ENCODE data around the gene ANKRD33B.
"Not testable (repeated sequence)": the region's sequence is repeated elsewhere in the genome, so short reads cannot be mapped to it uniquely, and the experiment has no call there.

The ANKRD33B gene

DNA sequence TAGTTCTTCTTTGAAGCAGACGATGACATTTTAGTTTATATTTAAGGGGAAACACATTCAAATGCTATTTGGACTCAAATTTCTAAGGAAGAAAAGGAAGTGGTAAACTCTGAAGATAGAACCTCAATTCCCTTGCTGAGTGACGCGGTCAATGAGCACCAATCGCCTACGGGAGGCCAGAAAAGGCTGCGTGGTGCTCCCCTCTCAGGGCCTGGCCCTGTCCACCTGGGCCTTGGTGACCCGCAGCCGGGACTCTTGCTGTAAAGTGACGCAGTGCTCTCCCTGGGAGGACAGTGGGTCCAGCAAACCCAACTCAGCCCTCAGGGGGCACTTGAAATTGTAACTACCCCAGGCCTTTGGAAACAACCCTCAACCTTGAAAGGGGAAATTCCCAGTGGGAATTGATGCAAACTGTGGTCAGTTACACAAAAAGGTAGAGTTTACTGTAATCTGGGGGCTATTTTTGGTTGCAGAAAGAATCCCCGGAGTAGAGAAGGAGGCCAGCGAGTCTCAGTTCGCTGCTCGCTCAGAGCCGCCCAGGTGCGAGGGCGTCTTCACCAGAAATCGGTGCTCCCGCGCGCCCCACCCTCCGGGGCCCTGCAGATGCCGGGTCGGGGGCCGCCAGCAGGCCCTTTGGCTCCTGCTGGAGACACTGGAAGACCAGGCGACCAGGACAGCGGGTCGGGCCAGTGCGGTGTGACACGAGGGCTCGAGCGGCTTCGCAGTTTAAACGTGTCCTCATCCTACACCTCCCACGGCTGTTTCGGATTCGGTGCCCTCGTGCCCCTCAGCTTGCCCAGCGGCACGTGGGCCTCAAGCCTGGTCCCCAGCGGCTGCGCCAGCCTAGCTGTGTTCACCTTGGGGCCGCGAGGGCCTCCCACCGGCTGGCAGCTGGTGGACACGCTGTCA, 1.4 kb upstream of the ANKRD33B start:
- no peak for DNase-seq

DNA sequence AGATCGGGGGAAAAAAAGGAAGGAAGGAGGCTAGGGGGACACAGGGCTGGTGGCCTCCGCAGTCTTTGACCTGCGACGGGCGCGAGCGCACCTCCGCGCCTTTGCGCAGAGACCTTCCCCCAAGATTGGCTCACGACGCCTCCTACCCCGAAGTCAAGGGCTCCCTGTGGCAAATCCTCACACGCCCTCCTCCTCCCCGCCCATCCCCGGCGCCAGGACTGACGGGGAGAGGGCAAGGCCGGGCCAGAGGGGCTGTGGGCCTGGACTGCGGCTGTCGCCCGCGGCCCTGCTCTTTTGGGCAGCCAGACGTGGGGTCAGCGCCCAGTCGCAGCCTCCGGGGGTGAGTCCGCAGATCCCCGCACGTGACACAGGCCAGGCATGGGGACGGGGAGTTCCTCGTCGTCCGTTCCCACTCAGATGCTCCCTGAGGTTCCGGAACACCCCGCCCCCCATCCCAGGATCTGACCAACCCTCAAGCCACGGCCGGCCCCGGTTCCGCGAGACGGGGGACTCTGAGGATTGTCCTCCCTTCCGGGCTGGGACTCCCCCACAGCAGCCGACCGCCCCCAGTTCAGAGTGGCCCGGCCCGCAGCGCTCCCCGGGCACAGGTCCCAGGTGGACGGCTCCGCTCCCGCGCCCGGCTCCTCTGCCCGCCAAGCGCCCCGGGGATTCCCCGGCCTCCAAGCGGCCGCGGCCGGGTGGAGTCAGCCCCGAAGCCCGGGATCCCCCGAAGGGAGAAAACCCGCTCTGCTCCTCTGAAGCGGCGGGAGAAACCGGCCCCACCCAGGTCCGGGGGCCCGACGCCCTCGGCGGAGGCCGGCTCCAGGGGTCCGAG, 543 bp upstream of the ANKRD33B start:
- DNase-seq = peak; percentile 67

DNA sequence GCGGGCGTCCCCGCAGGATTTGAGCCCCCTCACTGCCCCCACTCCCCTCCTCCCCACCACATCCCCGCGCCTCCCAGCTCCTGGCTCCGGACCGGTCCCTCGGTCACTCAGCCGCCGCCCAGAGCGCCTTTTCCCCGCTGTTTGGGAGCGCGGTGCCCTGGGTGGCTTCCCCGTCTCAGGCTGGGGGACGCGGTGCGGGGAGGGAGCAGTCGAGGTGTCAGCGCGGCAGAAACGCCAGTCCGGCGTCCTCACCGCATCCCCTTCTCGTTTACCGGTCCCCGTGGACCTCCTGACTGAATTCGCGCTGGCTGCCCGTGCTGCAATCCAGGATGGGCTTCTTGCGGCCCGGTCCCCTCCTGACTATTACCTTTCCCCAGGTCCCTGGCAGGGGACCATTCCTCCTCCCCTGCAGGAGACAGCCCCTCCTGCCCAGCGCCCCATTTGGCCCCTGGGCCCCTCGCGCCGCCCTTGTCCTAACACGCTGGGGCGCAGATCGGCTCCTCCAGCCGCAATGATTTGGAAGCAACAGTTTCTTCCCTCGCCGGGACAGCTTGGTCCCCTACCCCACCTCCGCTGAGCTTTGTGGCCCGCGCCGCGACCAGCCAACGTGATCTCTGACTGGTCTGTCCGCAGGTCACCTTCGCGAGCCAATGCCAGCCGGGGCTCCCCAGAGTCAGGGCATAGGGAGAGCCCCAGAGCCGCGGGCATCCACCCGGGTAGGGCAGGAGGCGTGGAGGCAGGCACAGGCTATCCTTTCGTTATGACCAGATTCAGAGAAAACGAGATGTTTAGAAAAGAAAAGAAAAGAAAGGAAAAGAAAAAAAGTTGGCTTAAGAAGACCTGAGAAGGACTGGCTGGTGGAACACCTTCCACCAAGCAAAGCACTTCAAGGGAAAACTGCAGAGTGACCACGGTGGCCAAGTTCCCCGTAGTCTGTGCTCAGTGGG, 1.2 kb downstream of the ANKRD33B start:
- DNase-seq = peak; percentile 59

DNA sequence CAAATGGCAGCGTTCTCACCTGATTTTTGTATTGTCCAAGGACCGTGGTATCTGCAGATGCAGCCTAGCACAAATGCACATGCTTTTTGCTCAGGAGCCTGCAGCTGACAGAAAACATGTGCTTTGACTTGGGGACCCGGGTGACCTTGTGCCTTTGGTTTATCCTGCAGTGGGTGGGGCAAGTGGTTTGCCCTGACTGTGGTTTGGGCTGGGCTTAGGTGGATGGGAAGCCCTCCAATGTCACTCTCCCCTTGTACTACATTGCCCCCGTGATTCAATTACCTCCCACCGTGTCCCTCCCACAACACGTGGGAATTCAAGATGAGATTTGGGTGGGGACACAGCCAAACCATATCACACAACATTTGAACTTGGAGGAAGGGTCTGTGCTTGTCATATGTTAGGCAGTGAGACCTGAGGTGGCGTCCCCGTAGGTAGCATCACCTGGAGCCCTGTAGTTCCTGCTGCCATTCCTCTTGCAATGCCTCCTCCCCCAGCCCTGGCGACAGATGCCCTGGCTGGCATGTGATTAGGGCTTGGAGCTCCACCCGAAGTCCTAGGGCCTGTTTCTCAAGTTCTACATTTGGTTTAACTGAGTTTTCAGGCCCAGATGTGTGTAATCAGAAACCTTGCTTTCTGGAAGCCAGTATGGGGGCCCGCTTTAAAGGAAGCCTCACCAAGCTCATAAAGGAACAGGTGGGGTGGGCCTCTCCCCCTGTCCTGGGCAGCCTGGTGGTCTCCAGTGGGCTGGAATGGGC, 2.1 kb downstream of the ANKRD33B start:
- DNase-seq = no peak

DNA sequence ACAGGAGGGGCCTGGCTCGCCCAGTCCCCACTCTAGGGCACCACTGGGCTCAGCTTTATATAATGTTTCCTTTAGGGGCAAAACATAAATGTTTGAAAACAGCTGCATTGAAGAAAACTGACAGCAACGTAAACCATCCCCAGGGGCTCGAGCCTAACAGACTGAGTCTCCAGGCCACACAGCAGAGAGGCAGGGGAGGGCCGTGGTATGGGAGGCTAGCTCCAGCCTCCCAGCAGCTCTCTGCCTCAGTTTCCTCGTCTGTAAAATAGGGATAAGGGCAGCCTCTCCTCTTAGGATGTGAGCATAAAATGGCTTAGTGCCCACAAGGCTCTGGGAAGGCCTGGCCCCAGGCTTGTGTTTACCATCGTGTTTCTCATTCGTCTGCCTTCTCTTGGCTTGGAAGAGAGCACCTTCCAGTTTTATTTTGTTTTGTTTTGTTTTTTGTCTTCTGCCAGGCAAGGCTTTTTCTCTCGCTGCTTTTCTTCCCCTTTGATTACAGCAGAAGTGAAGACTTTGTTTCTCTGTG, 2.7 kb downstream of the ANKRD33B start:
- DNase-seq = no peak

DNA sequence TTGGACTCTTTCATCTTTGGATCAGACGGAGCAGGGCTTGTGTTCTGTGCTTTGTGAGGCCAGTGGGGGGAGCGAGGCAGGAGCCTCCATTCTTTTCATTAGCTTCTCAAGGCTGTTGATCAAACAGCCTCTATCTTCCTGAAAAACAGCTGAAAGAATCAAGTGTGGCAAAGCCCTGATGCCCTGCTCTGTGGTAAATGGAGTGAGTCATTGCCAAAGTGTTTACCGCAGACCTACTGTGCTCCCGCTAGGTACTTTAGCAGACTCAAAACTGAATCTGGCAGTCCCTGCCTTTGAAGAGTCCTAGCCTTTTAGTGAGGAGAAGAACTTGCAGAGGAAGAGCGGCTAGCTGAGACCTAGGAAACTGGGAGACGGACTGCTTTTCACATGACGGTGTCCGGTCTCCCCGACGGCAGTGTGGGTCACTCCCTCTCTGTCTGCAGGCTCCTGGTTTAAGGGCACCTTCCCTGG, 3.3 kb downstream of the ANKRD33B start:
- no peak for DNase-seq

DNA sequence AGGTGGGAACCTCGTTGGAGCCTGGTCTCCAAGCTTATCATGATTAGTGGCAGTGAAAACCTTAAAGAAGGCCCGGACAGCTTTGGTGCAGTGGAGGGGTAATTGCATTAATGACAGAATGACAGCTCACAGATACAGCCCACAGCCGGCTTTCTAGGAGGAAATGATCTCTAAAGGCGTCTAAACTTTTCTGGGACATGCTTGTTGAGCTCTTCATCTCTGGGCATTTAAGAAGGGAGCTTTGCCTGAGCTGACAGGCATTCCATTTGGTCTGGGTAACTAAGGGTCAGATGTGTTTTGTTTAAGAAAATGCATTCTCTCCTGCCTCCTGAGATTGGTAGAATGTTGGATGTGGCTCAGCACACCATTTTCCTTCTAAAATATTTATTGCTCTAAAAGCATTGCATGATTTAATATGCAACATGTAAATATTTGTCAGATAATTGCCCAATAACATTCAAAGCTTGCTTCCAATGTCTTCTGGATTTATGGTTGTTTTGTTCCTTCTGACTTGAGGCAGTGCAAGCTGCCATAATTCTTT, 4.0 kb downstream of the ANKRD33B start:
- no peak for DNase-seq

DNA sequence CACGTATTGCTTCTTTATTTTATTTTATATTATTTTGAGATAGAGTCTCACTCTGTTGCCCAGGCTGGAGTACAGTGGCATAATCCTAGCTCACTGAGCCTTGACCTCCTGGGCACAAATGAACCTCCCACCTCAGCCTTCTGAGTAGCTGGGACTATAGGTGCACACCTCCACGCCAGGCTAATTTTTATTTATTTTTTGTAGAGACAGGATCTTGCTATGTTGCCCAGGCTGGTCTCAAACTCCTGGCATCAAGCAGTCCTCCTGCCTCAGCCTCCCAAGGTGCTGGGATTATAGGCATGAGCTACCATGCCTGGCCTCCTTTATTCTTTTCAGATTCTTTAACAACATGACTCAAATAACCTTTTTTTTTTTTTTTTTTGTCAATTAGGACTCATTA, 6.7 kb downstream of the ANKRD33B start:
- not testable (repeated sequence) for DNase-seq

DNA sequence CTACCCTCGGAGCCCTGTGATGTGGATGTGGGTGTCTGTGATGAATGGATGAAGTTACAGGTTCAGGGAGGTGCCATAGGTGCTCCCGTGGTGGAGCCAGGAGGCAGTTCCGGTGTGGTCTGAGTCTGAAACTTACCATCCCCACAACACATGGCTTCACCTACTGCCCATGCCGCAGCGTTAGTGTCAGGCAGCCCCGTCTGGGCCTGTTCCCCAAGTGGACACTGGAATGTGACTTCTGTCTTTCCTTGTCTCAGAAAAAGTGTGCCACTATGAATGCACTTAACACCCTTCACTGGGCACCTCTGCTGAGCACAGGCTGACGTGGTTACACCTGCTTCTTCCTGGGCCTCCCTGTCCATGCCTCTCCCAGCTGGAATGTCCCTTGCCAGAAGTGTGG, 8.6 kb downstream of the ANKRD33B start:
- no peak for DNase-seq

DNA sequence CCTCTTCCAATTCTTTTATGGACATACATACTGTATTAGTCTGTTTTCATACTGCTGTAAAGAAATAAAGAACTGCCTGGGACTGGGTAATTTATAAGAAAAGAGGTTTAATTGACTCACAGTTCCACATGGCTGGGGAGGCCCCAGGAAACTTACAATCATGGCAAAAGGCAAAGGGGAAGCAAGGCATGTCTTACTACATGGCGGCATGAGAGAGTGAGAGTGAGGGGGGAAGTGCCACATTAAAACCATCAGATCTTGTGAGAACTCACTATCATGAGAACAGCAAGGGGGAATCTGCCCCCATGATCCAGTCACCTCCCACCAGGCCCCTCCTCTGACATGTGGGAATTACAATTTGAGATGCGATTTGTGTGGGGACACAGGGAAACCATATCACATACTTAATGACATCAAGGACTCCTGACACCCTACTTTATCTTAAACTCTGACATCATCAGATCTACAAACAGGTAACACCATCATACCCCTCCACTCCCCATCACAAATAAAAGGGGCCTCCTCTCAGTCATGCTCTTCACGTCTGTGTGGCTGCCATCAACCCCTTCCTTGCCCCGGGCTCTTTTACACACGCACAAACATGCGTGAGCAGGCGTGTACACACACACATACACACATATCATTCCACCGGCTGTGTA, 9.7 kb downstream of the ANKRD33B start:
- no peak for DNase-seq

DNA sequence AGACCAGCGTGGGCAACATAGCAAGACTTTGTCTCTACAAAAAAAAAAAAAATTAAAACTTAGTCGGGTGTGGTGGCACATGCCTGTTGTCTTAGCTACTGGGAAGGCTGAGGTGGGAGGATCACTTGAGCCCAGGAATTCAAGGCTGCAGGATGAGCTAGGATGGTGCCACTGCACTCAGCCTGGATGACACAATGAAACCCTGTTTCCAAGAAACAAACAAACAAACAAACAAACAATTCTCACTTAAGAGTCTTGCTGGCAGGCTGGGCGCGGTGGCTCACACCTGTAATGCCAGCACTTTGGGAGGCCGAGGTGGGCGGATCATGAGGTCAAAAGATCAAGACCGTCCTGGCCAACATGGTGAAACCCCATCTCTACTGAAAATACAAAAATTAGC, 11.0 kb downstream of the ANKRD33B start:
- DNase-seq = not testable (repeated sequence)

DNA sequence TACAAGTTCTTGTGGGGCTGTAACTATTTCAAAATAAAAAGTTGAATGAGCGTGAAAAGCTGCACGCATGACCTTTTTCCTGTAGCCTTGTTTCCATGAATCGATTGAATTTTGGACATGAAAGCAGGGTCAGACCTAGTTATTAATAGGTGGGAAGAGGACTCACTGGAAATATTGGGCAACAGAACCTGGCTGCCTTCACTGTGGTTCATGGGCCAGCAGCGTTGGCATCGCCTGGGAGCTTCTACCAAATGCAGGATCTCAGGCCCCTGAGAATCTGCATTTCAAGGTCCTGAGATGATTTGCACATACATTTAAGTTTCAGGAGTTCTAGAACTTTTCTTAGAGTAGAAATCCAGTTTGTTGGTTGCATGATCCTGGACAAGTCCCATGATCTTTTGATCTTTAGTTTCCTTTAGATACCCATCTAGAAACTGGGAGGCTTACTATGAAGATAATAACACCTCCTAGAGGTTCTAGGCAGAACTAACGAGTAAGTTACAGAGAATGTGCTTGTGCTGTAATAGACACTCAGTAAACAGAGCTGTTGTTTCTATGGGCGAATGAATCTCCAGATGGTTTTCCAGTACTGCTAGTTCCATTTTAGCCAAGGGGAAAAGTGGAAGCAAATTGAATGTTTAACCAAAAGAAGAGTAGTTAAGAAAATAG, 12.4 kb downstream of the ANKRD33B start:
- DNase-seq = no peak

DNA sequence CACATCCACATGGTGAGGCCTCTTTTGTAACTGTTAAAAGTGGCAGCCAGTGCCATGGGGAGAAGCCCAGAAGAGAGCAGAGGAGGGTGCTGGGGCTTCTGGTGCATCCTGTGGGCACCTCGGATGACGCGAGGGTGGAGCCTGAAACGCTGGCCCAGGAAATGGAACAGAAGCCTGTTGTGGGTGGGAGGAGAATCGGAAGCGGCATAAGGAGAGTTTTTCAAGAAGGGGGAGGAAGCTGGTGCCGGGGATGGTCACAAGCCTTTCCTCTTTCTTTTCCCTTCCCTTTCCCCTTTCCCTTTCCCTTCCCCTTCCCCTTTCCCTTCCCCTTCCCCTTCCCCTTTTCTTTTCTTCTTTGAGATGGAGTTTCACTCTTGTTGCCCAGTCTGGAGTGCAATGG, 12.9 kb downstream of the ANKRD33B start:
- no peak for DNase-seq

DNA sequence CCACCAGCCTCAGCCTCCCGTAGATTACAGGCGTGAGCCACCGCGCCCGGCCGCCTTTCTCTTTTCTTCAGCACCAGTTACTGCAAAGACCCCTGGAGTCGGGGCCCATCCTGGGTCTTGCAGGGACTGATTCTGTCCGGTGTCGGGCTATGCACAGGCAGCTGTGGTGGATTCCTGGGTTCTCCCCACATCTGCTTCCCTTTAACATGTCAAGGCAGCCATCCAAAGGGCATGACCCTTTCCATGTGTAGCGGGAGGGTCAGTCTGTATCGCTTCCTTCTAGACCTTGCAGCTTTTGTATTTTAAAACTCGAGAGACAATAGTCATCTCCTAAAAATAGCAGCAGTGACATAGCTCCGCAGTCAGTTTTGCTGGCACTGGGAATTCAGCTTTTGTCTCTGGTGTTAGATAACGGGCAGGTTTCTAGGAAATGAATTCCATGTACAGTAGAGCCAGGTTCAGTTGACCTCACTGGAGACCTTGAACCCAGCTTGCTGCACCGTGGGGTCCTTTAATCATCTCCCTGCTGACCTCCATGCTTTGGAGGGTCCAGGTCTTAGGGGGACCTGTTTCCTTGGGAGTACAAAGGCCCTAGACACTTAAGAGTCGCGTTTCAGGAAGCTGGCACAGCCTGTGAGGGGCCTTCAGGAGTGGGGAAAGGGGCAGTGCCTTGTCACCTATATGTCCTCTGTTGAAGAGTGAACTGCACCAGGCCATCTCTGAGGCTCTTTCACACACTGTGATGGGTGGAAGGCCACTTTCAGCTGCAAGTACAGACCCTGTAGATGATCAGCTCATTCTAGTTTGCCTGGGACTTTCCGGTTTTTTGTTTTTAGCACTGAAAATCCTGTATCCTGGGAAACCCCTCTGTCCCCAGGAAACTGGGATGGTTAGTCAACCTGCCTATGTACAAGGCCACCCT, 13.8 kb downstream of the ANKRD33B start:
- DNase-seq = no peak

DNA sequence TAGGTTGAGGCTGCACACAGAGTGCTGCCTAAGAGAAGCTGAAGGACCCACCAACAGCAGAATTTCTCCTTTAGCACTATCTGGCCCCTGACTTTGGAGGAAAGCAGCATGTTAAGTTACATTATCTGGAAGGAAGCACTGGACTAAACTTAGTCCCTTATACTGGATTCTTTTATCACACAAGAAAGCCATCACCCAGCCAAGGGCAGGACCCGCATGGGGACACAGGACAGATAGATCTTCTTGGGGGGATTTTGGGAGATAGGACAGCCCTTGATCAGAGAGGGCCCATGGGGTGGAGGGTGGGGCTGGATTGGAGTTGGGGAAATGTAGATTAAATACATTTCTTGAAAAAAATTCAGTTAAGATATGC, 14.4 kb downstream of the ANKRD33B start:
- DNase-seq = no peak

DNA sequence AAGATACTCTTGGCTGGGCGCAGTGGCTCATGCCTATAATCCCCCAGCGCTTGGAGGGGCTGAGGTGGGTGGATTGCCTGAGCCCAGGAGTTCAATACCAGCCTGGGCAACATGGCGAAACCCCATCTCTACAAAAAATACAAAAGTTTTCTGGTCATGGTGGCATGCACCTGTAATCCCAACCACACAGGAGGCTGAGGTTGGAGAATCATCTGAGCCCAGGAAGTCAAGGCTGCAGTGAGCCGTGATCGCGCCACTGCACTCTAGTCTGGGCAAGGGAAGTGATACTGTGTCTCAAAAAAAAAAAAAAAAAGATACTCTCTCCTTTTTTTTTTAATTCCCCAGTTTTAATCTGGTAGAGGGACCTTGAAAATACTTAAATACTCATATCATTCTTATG, 15.0 kb downstream of the ANKRD33B start:
- no peak for DNase-seq

DNA sequence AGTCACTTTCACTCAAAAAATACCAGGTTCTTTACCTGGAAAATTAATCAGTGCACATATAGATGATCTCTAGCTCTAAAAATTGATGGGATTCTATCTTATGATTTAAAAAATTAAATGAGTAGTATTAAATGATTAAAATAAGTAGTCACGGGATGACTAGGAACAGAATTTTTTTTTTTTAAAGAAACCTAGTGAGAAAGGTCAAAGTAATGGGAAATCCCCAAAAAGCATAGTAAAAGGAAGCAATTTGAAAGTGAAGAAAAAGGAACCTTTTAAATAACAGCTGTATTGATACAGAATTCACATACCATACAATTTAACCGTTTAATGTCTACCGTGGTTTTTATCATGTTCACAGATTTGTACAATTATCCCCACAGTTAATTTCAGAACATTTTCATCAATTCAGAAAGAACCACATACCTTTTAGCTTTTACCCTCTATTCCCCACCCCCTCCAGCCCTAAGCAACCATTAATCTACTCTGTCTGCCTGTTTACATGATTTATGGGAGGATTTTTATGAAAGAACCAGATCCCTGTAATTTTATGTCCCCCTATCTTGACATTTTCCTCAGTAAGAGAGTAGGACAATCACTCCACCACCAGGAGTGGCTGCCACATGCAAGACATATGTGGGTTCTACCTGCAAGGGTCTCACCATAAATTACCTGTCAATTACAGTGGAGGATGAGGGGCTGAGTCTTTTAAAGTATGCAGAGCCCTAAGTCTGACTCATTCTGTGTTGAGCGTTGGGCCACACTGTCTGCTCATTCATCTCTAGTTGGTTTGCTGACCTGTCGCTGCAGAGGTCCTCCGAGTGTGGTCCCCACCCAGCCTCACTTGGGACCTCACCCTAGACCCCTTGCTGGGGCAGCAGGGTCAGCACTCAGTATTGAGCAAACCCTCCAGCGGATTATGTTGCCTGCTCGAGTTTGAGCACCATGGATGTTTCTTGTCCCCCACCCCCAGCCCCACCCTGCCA, 16.0 kb downstream of the ANKRD33B start:
- no peak for DNase-seq

Data from retina (tissue), 1 donor.